ENCODE data around the gene CD14.
"Not testable (repeated sequence)": the region's sequence is repeated elsewhere in the genome, so short reads cannot be mapped to it uniquely, and the experiment has no call there.

Gene CD14

DNA sequence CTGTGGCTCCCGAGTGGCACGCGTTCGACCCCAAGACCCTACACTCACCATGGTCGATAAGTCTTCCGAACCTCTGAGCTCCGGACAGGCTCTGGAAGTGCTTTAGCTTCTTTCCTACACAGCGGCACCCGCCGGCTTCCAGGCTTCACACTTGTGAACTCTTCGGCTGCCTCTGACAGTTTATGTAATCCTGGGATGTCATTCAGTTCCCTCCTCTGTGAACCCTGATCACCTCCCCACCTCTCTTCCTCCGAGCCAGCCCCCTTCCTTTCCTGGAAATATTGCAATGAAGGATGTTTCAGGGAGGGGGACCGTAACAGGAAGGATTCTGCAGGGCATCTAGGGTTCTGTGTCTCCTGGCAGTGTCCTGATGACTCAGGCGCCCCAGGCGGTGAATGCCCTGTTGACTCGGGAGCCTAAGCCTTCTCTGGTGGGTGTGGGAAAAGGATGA, at the start of gene CD14:
Gene CD14, minus strand, starts transcription at position 155 of the 451 bp plus-strand sequence. Its CDS starts 104 bp downstream, at position 51.
- Histone ChIP-seq H3K4me1 (ENCODE audit: control insufficient read depth, insufficient read depth, low read length) (peaks cover 32% of the 10 kb centered on the region), H3K36me3 (ENCODE audit: control insufficient read depth, insufficient read depth, low read length, severe bottlenecking) (no peaks in the 10 kb centered on the region), H3K4me3 (ENCODE audit: low read length) (peak within 1 kb of the TSS; percentile 76), H3K9me3 (ENCODE audit: control insufficient read depth, low read length) (peaks cover 4% of the 10 kb centered on the region), H3K27me3 (replicated peaks; ENCODE audit: control insufficient read depth, insufficient read depth, low read length) (no peaks in the 10 kb centered on the region), H3K9ac (ENCODE audit: low read length) (peak within 1 kb of the TSS; percentile 59)
- peak; percentile 60 for DNase-seq (ENCODE audit: low read depth)

DNA sequence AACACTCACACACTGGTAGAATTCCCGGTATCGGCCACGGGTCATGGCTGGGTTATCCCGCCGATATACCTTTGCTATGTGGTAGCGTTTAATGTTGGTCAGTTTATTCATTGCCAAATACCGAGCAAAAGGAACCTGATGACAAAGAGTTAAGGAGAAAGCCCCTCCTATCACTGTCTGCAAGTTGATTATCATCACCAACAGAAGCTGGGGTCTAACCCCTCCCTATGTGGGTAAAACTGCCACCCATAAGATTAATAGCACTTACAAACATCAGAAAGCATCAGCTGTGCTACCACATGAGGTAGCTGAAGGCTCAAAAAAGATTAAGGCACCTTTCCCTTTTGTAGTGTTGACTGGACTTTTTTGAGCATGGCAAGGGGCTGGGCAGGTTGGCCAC, 46.0 kb upstream of the CD14 start:
- Histone ChIP-seq H3K4me1 (ENCODE audit: control insufficient read depth, insufficient read depth, low read length) (no peaks in the 10 kb centered on the region), H3K9me3 (ENCODE audit: control insufficient read depth, low read length) (no peaks in the 10 kb centered on the region), H3K36me3 (ENCODE audit: control insufficient read depth, insufficient read depth, low read length, severe bottlenecking) (peaks cover 73% of the 10 kb centered on the region), H3K4me3 (ENCODE audit: low read length) (no peak overlapping the region), H3K9ac (ENCODE audit: low read length) (no peak overlapping the region), H3K27me3 (replicated peaks; ENCODE audit: control insufficient read depth, insufficient read depth, low read length) (no peaks in the 10 kb centered on the region)
- no peak for DNase-seq (ENCODE audit: low read depth)

DNA sequence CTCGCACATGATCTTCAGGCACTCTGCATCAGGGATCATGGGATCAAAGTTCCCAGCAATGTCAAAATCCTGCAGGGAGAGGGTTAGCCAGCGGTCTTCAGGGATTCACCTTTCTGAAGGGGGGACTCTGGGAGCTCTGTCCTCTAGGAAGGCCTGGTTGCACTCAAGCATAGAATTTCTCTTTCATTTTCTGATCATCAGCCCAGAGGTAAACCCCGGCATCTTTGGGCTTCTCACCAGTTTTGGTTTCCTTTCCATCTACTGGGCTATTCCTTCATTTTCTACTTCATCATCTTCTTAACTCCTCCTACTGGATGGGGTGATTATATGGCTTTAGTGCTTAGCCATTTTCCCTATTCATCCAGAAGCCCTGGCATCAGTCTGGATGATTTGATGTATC, 45.0 kb upstream of the CD14 start:
- no peak for DNase-seq (ENCODE audit: low read depth)
- peaks cover 74% of the 10 kb centered on the region for H3K36me3 ChIP-seq (ENCODE audit: control insufficient read depth, insufficient read depth, low read length, severe bottlenecking)
- H3K9me3 ChIP-seq (ENCODE audit: control insufficient read depth, low read length), result no peaks in the 10 kb centered on the region
- no peak overlapping the region for H3K4me3 ChIP-seq (ENCODE audit: low read length)
- H3K9ac ChIP-seq (ENCODE audit: low read length), result no peak overlapping the region
- no peaks in the 10 kb centered on the region for H3K27me3 ChIP-seq (replicated peaks; ENCODE audit: control insufficient read depth, insufficient read depth, low read length)
- no peaks in the 10 kb centered on the region for H3K4me1 ChIP-seq (ENCODE audit: control insufficient read depth, insufficient read depth, low read length)

DNA sequence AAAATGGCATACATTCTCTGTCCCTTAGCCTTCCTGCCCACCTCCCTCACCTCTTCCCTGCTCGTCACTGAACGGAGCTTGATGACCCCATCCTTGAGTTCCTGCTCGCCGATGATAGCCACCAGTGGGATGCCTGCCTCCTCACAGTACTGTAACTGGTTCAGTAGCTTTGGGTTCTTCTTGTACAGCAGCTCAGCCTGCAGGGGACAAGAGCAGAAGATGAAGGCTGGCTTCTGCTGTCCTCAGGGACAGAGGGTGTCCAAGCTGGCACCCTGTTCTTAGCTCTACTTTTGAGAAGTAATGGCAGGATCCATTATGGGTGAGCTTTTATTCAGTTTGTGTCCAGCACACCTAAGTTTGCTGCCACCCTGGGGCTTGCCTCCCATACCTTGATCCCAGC, 41.7 kb upstream of the CD14 start:
- Histone ChIP-seq H3K4me1 (ENCODE audit: control insufficient read depth, insufficient read depth, low read length) (no peaks in the 10 kb centered on the region), H3K9me3 (ENCODE audit: control insufficient read depth, low read length) (no peaks in the 10 kb centered on the region), H3K27me3 (replicated peaks; ENCODE audit: control insufficient read depth, insufficient read depth, low read length) (no peaks in the 10 kb centered on the region), H3K36me3 (ENCODE audit: control insufficient read depth, insufficient read depth, low read length, severe bottlenecking) (peaks cover 74% of the 10 kb centered on the region), H3K4me3 (ENCODE audit: low read length) (no peak overlapping the region), H3K9ac (ENCODE audit: low read length) (no peak overlapping the region)
- DNase-seq (ENCODE audit: low read depth), result no peak

DNA sequence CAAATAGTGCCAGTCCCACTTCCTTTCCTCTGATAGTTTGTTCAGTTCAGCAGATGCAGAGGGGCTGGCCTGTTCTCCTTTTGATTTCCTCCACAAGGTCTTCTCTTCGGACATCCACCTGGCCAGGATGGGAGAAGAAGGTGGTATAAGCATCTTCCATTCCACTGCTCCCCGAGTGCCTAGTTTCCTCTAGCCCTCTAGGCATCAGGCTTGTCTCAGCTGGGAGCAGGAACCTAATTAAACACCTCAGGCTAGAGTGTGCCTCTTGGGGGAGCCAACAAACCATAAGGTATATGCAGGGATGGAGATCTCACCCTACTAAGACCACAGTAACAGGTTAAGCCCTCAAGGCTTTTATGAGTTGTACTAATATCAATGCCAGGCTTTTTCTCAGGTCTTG, 41.2 kb upstream of the CD14 start:
- H3K27me3 ChIP-seq (replicated peaks; ENCODE audit: control insufficient read depth, insufficient read depth, low read length), result no peaks in the 10 kb centered on the region
- no peak overlapping the region for H3K9ac ChIP-seq (ENCODE audit: low read length)
- H3K4me3 ChIP-seq (ENCODE audit: low read length), result no peak overlapping the region
- H3K36me3 ChIP-seq (ENCODE audit: control insufficient read depth, insufficient read depth, low read length, severe bottlenecking), result peaks cover 74% of the 10 kb centered on the region
- no peaks in the 10 kb centered on the region for H3K9me3 ChIP-seq (ENCODE audit: control insufficient read depth, low read length)
- no peaks in the 10 kb centered on the region for H3K4me1 ChIP-seq (ENCODE audit: control insufficient read depth, insufficient read depth, low read length)
- no peak for DNase-seq (ENCODE audit: low read depth)

DNA sequence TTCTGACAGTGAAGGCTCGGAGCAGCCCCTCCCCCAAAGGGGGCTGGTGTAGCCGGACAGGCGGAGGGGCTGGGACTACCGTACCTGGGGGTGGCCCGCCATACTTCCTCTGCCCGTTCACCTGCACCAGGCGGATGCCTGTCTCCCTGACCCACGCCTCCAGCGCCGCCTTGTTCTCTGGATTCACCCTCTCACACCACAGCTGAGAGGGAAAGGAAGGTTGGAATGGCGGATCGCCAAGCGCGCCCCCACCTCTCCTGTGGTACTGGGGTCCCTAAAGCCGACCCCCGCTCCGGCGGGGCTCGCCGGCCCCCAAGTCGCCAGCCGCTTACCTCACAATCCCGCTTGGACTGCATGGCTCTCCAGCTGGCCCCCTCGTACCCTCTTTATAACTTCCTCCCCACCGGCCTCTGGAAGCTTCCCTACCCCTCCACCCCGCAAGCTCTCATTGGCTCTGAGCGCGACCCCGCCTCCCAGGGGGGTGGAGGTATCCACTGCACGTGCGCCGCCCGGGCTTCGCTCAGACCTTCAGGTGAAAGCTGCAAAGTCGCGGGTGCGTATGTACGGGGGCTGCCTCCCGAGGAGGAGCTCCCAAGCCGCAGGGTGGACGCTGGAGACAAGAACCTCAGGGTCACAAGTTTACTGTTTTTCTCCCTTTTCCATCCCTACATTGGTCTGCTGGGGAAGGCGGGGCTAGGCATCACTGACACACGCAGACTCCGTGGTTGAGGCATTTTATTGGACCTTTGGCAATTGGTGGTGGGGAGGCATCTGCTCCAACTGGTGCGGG, 40.4 kb upstream of the CD14 start, which contains the start of gene DND1:
Gene DND1, minus strand, starts transcription at position 390 of the 790 bp plus-strand sequence. Its CDS starts 34 bp downstream, at position 356.
- H3K4me1 ChIP-seq (ENCODE audit: control insufficient read depth, insufficient read depth, low read length), result no peaks in the 10 kb centered on the region
- DNase-seq (ENCODE audit: low read depth), result no peak
- peak within 1 kb of the TSS; percentile 31 for H3K4me3 ChIP-seq (ENCODE audit: low read length)
- no peaks in the 10 kb centered on the region for H3K27me3 ChIP-seq (replicated peaks; ENCODE audit: control insufficient read depth, insufficient read depth, low read length)
- H3K9ac ChIP-seq (ENCODE audit: low read length), result no peak within 1 kb of the TSS
- H3K9me3 ChIP-seq (ENCODE audit: control insufficient read depth, low read length), result no peaks in the 10 kb centered on the region
- H3K36me3 ChIP-seq (ENCODE audit: control insufficient read depth, insufficient read depth, low read length, severe bottlenecking), result peaks cover 77% of the 10 kb centered on the region

DNA sequence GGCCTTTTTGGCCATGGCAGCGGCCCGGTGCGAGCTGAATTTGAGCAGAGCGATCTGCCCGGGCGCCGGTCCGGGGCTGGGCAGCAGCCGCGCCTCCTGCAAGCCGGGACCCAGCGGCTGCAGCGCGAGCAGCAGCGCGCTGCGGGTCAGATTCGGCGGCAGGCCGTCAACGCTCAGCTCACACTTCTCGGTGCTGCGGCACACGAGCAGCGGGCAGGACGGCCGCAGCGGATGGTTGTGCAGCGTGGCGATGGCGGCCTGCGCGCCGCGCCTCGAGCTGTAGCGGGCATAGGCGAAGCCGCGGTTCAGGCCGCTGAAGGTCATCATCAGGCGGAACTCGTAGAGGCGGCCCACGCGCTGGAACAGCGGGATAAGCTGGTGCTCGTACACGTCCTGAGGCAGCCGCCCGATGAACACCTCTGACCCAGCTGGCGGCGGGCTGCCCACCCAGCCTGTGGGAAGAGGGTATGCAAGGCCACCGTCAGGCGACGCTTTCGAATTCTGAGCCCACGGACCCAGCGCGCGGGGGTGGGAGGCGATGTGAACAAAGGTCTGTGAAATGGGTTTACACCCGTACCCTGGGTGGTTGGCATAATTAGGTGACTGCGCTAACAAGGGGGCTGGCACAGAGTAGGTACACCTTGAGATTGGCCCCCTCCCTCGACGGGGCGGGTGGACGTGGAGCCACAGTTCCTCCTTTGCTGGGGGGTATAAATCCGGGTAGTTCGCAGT, 39.6 kb upstream of the CD14 start:
- Histone ChIP-seq H3K4me1 (ENCODE audit: control insufficient read depth, insufficient read depth, low read length) (no peaks in the 10 kb centered on the region), H3K9ac (ENCODE audit: low read length) (no peak overlapping the region), H3K36me3 (ENCODE audit: control insufficient read depth, insufficient read depth, low read length, severe bottlenecking) (peaks cover 77% of the 10 kb centered on the region), H3K27me3 (replicated peaks; ENCODE audit: control insufficient read depth, insufficient read depth, low read length) (no peaks in the 10 kb centered on the region), H3K9me3 (ENCODE audit: control insufficient read depth, low read length) (no peaks in the 10 kb centered on the region), H3K4me3 (ENCODE audit: low read length) (peak overlapping the region; percentile 31)
- DNase-seq (ENCODE audit: low read depth), result peak; percentile 37

DNA sequence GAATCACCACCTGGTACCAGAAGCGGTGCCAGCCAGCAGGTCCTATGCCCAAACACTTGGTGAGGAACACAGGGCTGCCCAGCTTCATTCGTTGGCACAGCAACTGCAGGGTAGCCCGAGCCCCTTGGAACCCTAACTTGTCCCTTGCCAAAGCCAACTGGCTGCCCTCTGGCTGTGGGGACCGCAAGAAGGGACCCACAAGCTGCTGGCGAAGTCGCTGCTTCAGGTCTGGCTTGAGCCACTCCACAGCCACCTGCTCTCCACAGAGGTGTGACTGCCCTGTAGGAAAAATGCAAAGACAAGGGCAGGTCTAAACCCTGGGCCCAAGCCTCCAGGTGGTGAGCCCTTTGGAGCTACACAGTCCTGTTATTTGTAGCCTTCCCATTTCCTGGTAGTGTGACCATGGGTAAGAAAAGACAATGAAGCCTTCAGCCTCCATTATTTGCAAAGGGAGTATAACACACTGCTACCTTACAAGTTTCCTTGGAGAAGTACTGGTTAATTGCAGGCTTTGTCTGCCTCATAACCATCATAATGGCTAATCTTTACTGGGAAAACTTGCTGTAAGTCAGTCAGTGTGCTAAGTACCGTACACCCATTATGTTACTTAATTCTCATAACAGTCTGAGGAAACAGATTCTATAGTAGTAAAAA, 38.6 kb upstream of the CD14 start:
- H3K36me3 ChIP-seq (ENCODE audit: control insufficient read depth, insufficient read depth, low read length, severe bottlenecking), result peaks cover 73% of the 10 kb centered on the region
- no peaks in the 10 kb centered on the region for H3K9me3 ChIP-seq (ENCODE audit: control insufficient read depth, low read length)
- no peak for DNase-seq (ENCODE audit: low read depth)
- H3K4me3 ChIP-seq (ENCODE audit: low read length), result no peak overlapping the region
- H3K4me1 ChIP-seq (ENCODE audit: control insufficient read depth, insufficient read depth, low read length), result peaks cover 1% of the 10 kb centered on the region
- no peaks in the 10 kb centered on the region for H3K27me3 ChIP-seq (replicated peaks; ENCODE audit: control insufficient read depth, insufficient read depth, low read length)
- H3K9ac ChIP-seq (ENCODE audit: low read length), result no peak overlapping the region

DNA sequence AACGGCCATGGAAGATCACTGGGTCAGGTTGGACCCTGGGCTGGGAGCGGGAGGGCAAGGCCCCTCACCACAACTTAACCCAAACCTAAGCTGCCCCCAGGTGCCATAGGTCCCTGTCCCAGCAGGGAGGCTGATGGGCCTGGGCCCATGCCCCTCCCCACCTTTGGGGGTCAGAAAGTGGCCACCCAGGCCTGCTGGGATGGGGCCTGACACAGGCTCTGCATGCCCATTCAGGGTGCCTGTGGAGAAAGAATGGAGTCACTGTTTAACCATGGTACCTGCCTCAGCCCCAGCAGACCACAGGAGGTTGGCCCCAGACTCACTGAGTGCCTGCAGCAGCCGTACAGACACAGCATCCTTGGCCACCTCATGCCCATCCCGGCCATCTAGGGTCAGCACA, 38.1 kb upstream of the CD14 start:
- H3K9ac ChIP-seq (ENCODE audit: low read length); DNase-seq (ENCODE audit: low read depth); H3K4me1 ChIP-seq (ENCODE audit: control insufficient read depth, insufficient read depth, low read length); H3K27me3 ChIP-seq (replicated peaks; ENCODE audit: control insufficient read depth, insufficient read depth, low read length); H3K9me3 ChIP-seq (ENCODE audit: control insufficient read depth, low read length); H3K4me3 ChIP-seq (ENCODE audit: low read length): not testable (repeated sequence)
- peaks cover 67% of the 10 kb centered on the region for H3K36me3 ChIP-seq (ENCODE audit: control insufficient read depth, insufficient read depth, low read length, severe bottlenecking)

DNA sequence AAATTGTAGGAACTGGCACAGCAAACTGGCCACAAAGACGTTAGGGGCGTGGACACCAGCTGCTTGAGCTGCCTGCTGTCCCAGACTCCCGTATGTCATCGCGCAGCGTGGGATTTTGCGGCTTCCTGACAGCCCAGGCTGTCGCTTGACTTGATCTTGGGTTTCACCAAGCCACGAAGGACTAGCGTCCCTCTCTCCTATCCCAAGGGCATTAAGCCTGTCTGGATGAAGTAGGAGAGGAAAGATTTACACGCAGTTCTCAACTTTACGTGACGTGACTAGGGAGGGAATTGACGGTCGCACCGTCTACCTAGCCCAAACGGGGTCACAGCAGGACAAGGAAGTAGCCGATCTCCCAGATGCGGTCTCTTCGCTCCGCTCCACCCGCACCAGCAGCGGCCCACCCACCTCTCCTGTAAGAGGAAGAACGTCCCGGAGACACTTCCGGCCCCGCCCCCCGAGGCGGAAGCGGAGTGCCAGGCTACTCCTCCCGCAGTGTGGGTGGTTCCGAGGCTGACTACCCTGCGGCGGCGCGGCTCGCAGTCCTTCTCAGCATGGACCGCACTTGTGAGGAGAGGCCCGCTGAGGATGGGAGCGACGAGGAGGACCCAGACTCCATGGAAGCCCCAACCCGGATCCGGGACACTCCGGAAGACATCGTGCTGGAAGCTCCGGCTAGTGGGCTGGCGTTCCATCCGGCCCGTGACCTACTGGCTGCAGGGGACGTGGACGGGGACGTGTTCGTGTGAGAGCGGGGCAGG, 31.6 kb upstream of the CD14 start, which contains the start of gene WDR55:
Gene WDR55, plus strand, starts transcription at position 546 of the 761 bp plus-strand sequence. Its CDS starts 9 bp downstream, at position 555.
- Histone ChIP-seq H3K36me3 (ENCODE audit: control insufficient read depth, insufficient read depth, low read length, severe bottlenecking) (peaks cover 60% of the 10 kb centered on the region), H3K4me3 (ENCODE audit: low read length) (peak within 1 kb of the TSS; percentile 92), H3K9ac (ENCODE audit: low read length) (peak within 1 kb of the TSS; percentile 93), H3K9me3 (ENCODE audit: control insufficient read depth, low read length) (no peaks in the 10 kb centered on the region), H3K4me1 (ENCODE audit: control insufficient read depth, insufficient read depth, low read length) (peaks cover 10% of the 10 kb centered on the region), H3K27me3 (replicated peaks; ENCODE audit: control insufficient read depth, insufficient read depth, low read length) (no peaks in the 10 kb centered on the region)
- peak; percentile 98 for DNase-seq (ENCODE audit: low read depth)
